ENCODE data around the gene THPO. TPM values are rescaled to one million over a fixed set of nuclear protein-coding genes. Genes with fewer than 3 reads are reported as not detected.

Gene THPO
- total RNA-seq, 1 donor from 2014 or later: 0.11 TPM

DNA sequence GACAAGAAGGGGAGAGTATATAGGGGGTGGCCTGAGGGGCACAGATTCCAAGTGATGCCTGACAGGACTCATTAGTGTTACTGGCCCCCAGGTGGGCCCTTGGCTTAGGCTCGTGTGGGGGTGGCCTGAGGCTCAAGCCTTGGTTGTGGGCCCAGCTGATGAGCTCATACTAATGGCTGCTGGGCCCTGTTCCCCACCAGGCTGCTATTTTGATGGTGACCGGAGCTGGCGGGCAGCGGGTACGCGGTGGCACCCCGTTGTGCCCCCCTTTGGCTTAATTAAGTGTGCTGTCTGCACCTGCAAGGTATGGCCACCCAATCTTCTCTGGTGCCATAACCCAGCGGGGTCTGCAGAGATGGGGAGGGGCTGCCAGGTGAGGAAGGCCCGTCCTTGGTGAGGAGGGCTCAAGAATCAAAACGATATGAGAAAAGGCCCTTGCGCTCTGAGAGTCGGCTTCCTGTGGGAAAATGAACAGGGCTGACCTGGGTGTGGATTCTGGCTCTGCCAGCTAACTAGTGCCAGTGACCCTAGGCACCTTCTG is 9.2 kb upstream of the THPO start:
- DNase-seq (no peak), ATAC-seq (ENCODE audit: poor library complexity) (no peak)
- intact Hi-C loops (cut with DNase I): no loop called here

DNA sequence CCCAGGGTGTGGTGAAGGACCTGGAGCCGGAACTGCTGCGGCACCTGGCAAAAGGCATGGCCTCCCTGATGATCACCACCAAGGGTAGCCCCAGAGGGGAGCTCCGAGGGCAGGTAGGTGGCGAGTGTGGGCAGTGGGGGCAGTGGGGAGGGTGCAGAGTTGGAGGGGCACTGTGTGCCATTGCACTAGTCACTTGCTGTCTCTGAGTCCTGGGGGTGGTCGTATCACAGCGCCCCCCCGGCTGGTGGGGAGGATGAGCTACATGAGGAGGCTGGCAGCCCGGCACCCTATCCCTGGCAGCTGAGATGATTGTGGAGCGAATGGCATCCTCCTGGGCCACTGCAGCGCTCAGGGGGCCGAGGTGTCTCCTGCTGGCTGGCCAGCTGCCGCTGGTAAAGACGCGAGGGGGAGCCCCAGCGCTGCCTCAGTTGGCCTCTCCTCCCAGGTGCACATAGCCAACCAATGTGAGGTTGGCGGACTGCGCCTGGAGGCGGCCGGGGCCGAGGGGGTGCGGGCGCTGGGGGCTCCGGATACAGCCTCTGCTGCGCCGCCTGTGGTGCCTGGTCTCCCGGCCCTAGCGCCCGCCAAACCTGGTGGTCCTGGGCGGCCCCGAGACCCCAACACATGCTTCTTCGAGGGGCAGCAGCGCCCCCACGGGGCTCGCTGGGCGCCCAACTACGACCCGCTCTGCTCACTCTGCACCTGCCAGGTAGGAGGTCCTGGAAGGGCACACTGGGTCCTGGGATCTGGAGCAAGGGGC is 8.2 kb upstream of the THPO start:
- ATAC-seq (ENCODE audit: poor library complexity) (no peak), DNase-seq (no peak)
- intact Hi-C loops (cut with DNase I): no loop called here

DNA sequence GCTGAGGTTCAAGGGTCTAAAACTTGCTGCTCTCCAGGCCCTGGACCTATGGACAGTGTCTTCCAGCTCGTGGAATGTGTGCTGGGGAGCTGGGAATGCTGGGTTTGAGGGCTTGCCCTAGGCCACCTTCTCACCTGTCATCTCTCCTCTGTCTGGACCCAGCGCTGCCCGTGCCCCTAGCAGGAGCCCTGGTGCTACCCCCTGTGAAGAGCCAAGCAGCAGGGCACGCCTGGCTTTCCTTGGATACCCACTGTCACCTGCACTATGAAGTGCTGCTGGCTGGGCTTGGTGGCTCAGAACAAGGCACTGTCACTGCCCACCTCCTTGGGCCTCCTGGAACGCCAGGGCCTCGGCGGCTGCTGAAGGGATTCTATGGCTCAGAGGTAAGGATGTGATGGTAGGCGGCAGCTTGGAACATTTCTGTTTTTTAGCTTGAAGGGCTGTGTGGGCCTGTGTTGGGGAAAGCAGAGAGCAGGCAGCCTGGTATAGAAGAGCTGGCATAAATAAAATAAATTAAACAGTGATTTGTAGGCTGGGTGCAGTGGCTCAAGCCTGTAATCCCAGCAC is 6.9 kb upstream of the THPO start:
- intact Hi-C loops (cut with DNase I): no loop called here
- DNase-seq (no peak), ATAC-seq (ENCODE audit: poor library complexity) (no peak)

DNA sequence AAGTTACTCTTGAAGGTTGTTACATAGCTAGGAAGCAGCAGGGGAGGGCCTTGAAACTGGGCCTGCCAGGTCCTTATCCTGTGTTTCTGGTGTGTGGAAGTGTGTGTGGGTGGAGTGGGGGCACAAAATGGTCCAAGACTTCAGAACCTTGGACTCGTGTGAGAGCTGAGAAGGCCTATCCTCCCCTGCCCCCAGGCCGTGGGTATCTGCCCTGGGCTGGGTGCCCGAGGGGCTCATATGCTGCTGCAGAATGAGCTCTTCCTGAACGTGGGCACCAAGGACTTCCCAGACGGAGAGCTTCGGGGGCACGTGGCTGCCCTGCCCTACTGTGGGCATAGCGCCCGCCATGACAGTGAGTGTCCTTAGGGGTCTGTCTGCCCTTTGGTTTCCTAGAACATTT is 6.3 kb upstream of the THPO start:
- DNase-seq (no peak), ATAC-seq (ENCODE audit: poor library complexity) (no peak)
- intact Hi-C loops (cut with DNase I): no loop called here

DNA sequence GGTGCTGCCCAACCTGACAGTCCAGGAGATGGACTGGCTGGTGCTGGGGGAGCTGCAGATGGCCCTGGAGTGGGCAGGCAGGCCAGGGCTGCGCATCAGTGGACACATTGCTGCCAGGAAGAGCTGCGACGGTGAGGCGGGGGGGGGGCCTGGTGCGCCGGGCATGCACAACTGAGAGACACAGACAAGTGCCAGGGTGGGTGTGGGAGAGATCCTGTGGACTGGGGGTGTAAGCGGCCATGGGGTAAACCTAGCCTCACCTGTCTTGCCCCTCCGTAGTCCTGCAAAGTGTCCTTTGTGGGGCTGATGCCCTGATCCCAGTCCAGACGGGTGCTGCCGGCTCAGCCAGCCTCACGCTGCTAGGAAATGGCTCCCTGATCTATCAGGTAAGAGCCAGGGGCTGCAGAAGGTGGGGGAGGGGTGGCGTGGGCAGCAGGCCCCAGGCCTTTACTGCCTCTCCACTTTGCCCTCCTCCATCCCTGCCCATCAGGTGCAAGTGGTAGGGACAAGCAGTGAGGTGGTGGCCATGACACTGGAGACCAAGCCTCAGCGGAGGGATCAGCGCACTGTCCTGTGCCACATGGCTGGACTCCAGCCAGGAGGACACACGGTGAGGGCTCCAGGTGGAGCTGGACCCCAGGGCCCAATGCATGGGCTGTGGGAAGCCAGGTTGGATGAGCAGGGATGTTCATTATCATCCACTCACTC is 5.2 kb upstream of the THPO start:
- intact Hi-C loops (cut with DNase I): no loop called here
- ATAC-seq (ENCODE audit: poor library complexity) (no peak), DNase-seq (no peak)

DNA sequence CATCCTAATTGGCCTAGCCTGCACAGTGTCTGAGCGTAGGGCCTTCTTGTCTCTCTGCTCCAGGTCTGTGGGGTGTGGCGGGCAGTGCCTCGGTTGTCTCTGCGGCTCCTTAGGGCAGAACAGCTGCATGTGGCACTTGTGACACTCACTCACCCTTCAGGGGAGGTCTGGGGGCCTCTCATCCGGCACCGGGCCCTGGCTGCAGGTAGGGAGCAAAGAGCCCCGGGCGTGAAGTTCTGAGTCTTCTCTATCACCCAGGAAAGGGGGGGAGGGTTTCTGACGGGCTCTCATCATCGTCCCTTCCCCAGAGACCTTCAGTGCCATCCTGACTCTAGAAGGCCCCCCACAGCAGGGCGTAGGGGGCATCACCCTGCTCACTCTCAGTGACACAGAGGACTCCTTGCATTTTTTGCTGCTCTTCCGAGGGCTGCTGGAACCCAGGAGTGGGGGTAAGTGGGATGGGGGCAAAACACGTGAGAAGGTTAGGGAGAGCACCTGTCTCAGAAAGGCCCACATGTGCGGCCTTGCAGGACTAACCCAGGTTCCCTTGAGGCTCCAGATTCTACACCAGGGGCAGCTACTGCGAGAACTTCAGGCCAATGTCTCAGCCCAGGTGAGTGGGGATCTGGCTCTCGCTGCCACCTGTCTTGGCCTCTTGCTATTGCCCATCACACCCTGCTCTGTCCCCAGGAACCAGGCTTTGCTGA is 4.5 kb upstream of the THPO start:
- ATAC-seq (ENCODE audit: poor library complexity): no peak
- intact Hi-C loops (cut with DNase I): no loop called here
- no peak for DNase-seq

DNA sequence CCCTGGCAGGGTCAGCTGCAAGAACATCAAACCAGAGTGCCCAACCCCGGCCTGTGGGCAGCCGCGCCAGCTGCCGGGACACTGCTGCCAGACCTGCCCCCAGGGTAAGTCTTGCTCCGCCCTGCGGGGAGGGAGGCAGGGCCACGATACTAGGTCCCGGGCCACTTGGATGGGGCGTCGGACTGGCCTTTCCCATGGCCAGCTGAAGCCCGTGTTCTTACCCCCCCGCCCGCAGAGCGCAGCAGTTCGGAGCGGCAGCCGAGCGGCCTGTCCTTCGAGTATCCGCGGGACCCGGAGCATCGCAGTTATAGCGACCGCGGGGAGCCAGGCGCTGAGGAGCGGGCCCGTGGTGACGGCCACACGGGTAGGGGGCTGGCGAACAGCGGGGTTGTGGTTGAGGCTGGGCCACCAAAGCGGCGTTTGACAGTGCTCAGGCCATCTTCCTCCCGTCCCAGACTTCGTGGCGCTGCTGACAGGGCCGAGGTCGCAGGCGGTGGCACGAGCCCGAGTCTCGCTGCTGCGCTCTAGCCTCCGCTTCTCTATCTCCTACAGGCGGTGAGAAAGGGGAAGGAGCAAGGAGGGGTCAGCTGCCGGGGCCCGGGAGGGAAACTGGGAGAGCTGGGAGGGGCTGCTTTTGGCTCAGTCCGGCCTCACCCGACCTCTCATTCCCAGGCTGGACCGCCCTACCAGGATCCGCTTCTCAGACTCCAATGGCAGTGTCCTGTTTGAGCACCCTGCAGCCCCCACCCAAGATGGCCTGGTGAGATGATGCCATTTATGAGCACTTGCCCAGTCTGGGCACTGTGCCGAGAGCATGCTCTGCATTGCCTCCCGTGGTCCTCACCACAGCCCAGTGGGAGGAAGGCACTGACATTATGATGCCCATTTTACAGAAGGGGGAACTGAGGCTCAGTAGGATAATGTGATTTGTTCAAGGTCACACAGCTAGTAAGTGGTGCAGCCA is 3.5 kb upstream of the THPO start:
- peak; percentile 71 for DNase-seq
- ATAC-seq (ENCODE audit: poor library complexity): peak; percentile 58
- intact Hi-C loops (cut with DNase I): no loop called here

DNA sequence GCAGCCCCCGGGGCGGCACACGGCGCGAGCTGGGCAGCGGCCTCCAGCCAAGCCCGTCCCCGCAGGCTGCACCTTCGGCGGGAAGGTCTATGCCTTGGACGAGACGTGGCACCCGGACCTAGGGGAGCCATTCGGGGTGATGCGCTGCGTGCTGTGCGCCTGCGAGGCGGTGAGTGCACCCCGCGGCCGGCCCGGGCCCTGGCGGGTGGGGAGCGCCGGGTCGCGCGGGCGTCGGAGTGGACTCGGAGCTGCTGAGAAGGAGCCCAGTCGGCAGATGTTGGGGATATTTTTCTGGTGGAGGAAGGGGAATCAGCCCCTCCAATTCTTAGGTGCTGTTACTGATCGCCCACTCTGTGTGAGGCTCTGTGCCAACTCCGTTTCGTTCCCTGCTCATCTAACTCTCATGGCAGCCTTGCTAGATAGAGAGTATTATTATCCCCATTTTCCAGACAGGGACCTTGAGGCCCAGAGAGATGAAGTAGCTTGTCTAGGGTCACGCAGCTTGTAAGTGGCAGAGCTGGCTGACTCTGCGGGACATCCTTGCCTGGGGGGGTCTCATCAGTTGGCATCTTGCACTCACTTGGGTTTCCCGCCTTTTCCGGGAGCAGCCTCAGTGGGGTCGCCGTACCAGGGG is 2.7 kb upstream of the THPO start:
- intact Hi-C loops (cut with DNase I): no loop called here
- no peak for DNase-seq
- no peak for ATAC-seq (ENCODE audit: poor library complexity)

DNA sequence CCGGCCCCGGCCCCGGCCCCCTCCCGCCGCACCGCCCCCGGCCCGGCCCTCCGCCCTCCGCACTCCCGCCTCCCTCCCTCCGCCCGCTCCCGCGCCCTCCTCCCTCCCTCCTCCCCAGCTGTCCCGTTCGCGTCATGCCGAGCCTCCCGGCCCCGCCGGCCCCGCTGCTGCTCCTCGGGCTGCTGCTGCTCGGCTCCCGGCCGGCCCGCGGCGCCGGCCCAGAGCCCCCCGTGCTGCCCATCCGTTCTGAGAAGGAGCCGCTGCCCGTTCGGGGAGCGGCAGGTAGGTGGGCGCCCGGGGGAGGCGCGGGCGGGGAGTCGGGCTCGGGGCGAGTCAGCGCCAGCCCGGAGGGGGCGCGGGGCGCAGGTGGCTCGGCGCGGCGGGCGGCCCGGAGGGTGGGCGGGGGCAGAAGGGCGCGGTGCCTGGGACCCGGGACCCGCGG is 2.2 kb upstream of the THPO start:
- DNase-seq (peak; percentile 78), ATAC-seq (ENCODE audit: poor library complexity) (peak; percentile 39)
- intact Hi-C loops (cut with DNase I): no loop called here

DNA sequence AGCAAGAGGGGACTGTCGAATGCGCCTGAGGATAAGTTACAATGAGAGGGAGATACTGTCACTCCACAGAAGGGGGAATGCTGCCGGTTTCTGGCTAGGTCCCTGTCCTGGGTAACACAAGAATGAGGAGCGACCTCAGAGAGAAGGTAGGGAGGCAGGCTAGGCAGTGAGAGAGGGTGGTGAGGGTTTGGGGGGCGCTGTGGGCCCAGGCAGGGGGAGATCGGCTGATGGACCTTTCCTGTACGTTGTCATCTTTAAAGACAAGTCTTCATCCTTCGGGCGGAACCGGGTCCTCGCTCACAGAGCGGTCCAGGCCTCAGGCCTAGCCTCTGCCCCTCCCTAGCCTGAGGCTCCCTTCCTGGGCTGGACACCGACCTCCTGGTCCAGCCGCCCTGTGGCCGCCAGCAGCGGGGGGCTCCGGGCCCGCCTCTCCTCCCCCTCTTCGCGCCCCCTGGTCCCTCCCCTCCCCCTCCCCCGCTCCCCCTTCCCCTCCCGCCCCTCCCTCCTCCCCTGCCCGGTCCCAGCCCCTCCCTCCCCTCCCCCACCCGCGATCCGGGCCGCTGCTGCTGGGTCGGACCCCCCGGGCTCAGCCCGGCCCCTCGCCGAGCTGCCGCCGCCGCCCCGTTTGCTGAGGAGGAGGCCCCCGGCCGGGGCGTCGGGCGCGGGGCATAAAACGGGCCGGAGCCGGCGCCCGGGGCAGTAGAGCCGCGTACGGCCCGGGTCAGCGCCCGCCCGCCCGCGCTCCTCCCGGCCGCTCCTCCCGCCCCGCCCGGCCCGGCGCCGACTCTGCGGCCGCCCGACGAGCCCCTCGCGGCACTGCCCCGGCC is 1.6 kb upstream of the THPO start, which contains the start of gene CHRD:
Gene CHRD (plus strand): TSS at position 697 of the 827 bp plus-strand sequence. CDS start 265 bp downstream, outside the sequence.
- DNase-seq (peak; percentile 66), ATAC-seq (ENCODE audit: poor library complexity) (peak; percentile 62)
- intact Hi-C loops (cut with DNase I): no loop called here

DNA sequence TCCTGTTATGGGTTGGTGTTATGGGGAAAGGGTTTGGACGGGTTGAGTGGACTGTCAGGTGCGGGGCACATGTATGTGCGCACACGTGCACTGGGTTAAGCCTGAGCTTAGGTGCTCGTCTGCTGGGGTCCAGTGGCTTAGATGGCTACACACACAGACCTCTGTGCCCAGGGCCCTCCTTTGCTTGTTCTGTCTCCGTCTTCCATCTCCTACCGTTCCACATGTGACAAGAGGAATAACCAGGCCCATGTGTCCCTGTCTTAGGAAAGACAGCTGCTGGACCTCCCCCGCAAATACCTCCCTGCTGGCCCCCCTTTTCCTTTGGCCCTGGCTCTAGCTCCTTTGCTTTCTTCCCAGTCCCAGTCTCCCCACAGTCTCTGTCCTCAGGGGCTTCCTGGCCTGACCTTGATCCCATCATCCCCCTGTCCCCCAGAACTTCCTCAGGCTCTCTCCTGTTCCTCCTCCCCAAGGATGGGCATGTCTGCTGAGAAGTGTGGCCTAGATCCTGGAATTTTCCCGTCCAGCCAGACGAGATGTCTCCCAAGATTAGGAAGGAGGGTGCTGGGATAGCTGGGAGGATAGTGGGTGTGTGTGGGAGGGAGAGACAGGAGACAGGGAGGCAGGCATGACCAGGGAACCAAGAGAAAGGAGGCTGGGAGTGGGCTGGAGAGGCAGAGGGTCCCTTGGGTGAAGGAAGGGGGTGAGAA is 797 bp upstream of the THPO start:
- intact Hi-C loops (cut with DNase I): no loop called here
- no peak for ATAC-seq (ENCODE audit: poor library complexity)
- no peak for DNase-seq

DNA sequence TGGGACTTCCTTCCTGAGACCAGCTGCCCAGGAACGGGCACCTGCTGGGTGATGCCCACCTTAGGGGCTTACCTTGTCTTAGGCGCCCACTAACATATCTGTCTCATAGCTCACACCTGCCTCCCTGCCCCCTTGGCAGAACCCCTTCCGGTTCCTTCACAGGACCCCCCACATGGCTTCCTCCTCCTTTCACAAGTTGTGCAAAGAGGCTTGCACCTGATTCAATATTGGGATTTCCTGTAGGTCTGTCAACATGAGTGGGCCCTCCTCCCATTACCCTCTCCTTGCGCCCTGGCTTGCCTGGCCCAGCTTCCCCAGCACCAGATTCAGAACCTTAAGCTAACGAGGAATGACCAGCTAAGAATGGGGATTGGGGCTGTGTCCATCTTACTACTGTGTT is 633 bp downstream of the THPO start:
- DNase-seq: no peak
- no peak for ATAC-seq (ENCODE audit: poor library complexity)
- intact Hi-C loops (cut with DNase I): no loop called here

DNA sequence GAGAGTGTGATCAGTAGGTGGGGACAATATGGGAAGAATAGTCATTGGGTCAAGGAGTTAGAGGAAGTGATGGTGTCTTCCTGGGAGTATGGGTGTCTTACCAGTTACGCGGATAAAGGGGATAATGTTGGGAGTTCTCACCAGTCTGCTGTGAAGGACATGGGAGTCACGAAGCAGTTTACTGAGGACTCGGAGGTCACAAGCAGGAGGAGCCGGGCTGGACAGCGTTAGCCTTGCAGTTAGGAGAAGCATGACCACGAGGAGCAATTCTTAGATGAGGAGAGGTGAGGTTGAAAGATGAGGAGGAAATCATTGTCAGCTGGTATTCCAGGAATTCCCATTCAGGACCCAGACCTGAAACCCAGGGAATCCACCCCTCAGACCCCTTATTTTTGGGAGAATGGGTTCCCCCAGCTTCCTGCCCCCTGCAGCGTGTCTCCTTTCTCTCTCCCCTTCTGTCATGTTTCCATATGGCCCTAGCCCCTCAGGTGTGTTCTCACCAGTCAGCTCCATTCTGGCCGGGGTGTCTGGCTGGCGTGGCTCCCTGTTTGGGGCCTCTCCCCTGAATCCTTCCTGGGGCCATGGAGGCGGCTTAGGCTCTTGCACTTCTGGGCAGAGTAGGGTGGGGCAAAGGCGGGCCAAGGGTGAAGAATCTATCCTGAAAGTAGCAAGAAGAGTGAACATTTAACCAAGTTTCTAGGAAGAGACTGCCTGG is 2.1 kb downstream of the THPO start:
- intact Hi-C loops (cut with DNase I): no loop called here
- ATAC-seq (ENCODE audit: poor library complexity) (no peak), DNase-seq (no peak)

DNA sequence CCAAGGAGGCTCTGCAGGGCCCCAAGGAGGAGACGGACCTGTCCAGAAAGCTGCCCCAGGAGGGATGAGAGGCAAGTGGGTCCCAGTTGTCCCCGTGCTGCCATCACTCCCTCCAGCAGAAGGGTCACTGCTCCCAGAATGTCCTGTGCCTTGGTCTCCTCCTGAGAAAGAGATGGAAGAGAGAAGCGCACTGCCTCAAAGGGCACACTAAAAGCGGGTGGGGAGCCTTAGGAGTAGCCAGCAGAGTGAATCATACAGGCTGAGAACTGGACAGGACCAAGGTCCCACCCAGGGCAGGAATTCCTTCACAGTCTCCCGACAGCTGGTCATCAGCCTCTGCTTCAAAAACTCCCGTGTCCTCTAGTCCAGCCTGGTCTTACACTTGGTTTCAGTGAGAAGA is 4.6 kb downstream of the THPO start:
- DNase-seq (no peak), ATAC-seq (ENCODE audit: poor library complexity) (peak; percentile 28)
- intact Hi-C loops (cut with DNase I): loop anchor here (5.0 kb wide), 1 partner anchor 139 kb away; no protein-coding TSS in a partner anchor

DNA sequence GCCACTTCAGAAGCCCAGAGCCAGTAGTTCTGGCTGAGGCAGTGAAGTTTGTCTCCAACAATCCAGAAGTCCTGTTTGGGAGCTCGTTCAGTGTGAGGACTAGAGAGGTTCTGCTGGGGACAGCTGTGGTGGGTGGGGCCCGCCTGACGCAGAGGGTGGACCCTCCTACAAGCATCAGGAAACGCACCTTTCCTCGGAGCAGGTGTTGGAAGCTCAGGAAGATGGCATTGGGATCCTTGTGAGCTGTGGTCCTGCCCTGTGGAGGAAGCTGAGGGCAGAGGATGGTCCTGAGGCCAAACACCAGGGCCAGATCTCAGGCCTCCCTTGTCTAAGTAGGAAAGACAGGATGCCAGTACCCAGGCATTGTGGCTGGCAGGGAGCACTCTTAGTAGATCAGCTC is 5.1 kb downstream of the THPO start:
- DNase-seq: no peak
- intact Hi-C loops (cut with DNase I): loop anchor here (5.0 kb wide), 1 partner anchor 139 kb away; no protein-coding TSS in a partner anchor

More for the DNA sequence above, 5.1 kb downstream of the THPO start:
- ATAC-seq (ENCODE audit: poor library complexity): no peak

Data from Right ventricle myocardium superior (tissue), 1 donor.